GM13976 (cell line): Measurements from ENCODE around the gene ERICH6.
A peak's percentile ranks its signal among the peaks of the same experiment; 100 is the strongest.

Experiments
- DNase-seq: peaks from one replicate; pipeline ENCODE4 v3.0.0; 2012; ENCODE audit warnings: low spot score
- CTCF ChIP-seq: IDR thresholded peaks from 2 replicates; pipeline ENCODE4 v1.5.1; 2012; ENCODE audit warnings: borderline replicate concordance, mild to moderate bottlenecking; ENCODE audit not compliant: insufficient read depth; ENCODE audit errors: extremely low read depth, missing control alignments, control extremely low read depth
- in situ Hi-C: fragments of 300-500 bp; cut with MboI; formaldehyde crosslinking; loops from one replicate; pipeline ENCODE4 v1.12.0; 2022; ENCODE audit warnings: low sequenced_read_pairs, mixed read lengths, inconsistent platforms; ENCODE audit not compliant: unreplicated experiment

ERICH6 gene

GRCh38 chr3:150741497-150742140 is 37.9 kb upstream of the ERICH6 start:
- DNase-seq, result no peak
- in situ Hi-C loops, result no loop called here
- no peak for TF ChIP-seq CTCF

GRCh38 chr3:150740733-150741496 is 37.2 kb upstream of the ERICH6 start:
- TF ChIP-seq CTCF, result no peak
- no peak for DNase-seq
- in situ Hi-C loops, result no loop called here

- in situ Hi-C loops, result no loop called here
- DNase-seq, result no peak
- no peak for TF ChIP-seq CTCF
These were observed 36.3 kb upstream of the ERICH6 start for GRCh38 chr3:150739877-150740645.

GRCh38 chr3:150739200-150739863 is 35.6 kb upstream of the ERICH6 start:
- no peak for TF ChIP-seq CTCF
- DNase-seq, result peak; percentile 40
- in situ Hi-C loops, result no loop called here

GRCh38 chr3:150738688-150739087 is 35.0 kb upstream of the ERICH6 start:
- no peak for DNase-seq
- in situ Hi-C loops, result no loop called here
- no peak for TF ChIP-seq CTCF
